KG1 (cell line): ENCODE results near the gene THAP8.

Experiments used
- DNase-seq: peaks from one replicate; lab custom pipeline; 2025; lab: John Stamatoyannopoulos, UW

The THAP8 gene

DNA sequence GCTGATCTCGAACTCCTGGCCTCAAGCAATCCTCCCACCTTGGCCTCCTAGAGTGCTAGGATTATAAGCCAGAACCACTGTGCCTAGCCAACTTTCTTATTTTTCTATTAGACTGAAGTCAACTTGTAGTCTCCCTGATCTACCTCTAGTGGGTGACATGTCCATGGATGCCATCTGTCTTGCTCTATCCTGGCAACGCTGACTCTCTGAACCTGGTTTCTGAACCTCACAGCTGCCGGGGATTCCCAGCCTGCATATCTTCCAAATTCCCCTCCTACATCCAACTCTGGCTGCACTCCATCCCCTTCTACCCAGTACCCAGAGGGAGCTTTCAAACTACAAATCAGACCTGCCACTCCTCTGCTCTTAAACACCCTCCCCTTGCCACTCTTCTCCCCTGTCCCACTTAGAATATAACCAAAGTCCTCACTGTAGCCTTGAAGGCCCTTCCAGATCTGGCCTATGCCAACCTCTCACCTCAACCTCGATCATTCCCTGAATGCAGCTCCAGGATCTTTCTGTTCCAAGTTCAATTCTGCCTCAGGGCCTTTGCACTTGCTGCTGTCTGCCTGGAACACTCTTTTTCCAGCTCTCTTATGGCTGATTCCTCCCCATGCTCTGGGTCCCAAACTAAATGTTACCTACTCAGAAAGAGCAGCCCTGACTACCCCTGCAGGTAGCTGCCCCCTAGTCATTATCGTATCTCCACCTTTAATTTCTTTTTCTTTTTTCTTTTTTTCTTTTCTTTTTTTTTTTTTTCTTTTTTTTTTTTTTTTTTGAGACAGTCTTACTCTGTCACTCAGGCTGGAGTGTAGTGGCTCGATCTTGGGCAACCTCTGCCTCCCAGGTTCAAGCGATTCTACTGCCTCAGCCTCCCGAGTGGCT lies 23.6 kb downstream of the THAP8 start:
- no peak for DNase-seq

DNA sequence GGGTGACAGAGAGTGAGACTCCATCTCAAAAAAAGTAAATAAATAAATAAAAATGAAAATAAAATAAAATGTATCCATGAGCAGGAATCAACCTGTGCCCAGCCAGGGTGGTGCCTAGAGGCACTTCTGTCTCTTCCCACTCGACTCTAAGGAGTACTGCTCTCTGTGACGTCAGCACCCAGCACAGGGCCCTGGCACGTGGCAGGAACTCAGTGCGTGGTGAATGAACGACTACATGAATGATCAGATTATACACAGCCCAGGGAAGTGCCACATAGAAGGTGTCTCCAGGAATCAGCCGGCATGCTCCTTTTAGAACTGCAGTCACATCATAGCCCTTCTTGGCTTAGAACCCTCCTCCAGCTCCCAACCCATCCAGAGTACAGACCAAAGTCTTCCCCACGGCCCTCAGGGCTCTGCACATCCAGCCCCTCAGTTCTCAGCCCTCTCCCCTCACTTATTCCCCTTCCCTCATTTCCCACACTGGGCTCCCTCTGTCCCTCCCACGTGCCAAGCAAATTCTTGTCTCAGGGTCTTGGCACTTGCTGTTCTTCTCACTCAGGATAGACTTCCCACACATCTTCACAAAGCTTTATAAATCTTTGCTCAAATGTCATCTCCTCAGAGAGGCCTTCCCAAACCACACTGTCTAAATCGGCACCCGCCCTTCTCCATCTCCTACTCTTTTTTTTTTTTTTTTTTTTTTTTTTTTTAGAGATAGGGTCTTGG lies 25.6 kb downstream of the THAP8 start:
- no peak for DNase-seq

DNA sequence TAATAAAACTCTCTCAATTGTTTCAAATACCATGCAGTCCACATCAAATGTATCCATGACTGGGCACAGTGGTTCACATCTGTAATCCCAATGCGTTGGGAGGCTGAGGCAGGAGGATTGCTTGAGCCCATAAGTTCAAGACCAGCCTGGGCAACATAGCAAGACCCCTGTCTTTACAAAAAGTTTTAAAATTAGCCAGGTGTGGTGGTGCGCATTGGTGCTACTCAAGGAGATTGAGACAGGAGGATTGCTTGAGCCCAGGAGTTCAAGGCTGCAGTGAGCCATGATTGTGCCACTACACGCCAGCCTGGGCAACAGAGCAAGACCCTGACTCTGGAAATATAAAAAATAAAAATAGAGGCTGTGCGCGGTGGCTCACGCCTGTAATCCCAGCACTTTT lies 26.4 kb downstream of the THAP8 start:
- DNase-seq: no peak

DNA sequence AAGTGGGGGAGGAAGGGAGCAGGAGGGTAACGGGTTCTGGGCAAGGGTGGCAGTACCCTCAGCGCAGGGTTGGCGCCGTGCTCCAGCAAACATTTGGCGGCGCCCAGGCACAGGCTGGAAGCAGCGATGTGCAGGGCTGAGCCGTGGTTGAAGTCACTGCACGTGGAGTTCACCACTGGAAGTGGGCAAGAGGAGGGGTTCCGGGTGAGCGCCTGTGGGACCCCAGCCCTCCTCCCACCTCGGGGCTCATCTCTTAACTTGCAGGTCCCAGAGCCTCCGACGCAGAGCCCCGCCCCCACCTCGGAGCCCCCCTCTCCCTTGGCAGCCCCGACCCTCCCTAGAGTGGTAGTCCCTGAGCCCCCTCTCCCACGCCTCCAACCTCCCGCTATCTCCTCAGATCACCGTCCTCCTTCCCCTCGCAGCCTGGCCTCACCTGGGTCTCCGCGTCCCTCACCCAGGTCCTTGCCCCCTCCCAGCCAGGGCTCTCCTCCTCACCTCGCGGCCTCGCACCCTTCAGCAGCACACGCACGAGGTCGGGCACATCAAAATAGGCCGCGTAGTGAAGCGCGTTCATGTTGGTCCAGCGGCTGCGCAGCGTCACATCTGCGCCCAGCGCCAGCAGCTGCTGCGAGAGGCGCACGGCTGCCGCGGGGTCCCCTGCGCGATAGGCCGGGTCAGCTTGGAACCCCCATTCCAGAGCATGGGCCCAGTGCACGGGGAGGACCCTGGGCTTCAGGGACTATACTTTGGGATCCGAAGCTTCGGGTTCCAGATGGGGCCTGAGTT lies 27.8 kb downstream of the THAP8 start:
- DNase-seq: no peak

DNA sequence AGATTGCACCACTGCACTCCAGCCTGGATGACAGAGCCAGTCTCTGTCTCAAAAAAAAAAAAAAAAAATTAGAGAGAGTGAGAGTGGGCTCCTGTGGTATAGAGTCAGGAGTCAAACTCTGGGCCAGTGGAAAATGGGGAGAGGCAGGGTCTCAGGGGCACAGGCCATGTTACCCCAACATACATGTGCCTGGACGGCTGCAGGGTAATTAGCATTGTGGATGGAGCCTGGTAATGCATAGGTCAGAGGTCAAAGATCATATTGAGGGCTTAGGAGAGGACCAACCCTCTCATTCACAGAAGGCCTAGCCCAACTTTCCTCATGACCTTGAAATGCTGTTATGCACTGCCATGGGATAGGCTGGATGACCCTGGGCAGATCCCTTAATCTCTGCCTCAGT lies 28.5 kb downstream of the THAP8 start:
- no peak for DNase-seq

DNA sequence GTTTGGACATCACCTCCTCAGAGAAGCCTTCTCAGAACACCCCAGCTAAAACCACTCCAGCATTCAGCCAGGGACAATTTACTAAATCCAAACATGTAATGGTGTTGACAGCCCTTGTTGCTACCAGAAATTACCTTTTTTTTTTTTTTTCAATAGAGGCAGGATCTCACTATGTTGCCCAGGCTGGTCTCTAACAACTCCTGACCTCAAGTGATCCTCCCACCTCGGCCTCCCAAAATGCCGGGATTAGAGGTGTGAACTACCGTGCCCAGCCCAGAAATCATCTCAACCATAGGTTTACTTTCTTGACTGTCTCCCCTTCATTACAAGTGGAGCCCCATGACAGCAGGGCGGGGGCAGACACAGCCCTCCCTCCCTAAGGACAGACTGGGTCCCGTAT lies 30.7 kb downstream of the THAP8 start:
- DNase-seq: no peak

DNA sequence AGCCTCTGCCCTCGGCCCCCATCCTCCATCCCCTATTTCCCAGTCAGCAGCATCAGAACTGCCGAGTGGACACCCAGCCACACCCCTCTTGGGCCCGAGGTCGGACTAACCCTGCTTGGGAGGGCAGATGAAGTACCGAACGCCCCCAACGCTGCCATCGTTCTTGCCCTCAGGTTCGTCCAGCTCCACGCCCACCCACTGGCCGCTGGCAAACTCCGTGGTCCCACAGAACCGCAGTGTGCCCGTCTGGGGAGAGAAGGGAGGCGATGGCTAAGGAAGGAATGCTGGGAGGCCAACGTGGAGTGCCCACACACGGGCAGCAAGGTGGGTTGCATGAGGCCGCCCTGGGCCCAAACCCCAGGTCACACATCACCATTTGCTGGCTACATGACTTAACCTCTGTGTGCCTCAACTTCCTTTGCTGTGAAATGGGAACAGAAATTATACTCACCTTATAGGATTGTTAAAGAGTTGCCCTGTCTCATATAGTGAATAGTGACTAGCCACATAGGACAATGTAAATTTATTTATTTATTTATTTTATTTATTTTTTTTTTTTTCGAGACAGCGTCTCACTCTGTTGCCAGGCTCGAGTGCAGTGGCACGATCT lies 34.9 kb downstream of the THAP8 start:
- DNase-seq: no peak

DNA sequence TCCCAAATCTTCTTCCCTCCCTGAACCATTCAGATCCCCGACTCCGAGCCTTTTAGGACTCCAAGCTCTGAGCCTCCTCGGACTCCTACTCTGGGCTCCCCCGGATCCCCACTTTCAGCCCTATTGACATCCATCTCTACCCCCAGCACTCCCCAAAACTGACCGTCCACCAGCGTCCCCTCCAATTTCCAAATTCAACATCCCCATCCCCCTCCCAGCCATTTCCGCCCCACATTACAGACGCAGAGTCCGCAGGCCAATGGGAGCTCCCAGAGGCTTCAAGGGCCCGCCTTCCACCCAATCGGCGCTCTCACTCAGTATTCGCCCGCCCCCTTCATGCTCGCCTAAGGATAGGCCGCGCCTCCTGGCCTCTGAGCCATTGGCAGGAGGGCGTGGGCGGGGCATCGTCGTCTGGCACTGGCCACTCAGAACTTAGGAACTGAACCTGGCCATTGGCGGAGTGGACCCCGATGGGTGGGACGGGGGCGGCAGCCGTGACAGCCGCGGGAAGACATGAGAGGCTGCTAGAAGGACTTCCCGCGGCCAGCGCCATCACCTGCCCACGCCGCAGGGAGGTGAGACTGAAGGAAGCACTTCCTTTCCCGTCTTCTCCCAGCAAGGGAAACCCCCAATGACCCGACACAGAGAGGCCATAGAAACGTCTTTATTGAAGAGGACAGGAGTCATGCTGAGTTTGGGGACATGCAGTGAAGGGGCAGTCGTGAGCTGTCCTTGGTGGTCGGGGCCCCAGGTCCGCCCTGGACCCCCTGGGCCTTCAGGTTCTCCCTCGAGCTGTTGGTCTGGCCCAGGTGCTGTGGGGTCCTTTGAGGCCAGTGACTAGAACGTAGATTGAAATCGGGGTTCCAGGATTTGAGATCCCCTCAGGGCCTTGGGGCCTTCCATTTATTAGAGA lies 39.8 kb downstream of the THAP8 start, which contains the start of gene ALKBH6:
Gene ALKBH6, minus strand, starts transcription at position 202 of the 913 bp plus-strand sequence. CDS start 816 bp downstream, outside the sequence.
- DNase-seq: peak; percentile 93

DNA sequence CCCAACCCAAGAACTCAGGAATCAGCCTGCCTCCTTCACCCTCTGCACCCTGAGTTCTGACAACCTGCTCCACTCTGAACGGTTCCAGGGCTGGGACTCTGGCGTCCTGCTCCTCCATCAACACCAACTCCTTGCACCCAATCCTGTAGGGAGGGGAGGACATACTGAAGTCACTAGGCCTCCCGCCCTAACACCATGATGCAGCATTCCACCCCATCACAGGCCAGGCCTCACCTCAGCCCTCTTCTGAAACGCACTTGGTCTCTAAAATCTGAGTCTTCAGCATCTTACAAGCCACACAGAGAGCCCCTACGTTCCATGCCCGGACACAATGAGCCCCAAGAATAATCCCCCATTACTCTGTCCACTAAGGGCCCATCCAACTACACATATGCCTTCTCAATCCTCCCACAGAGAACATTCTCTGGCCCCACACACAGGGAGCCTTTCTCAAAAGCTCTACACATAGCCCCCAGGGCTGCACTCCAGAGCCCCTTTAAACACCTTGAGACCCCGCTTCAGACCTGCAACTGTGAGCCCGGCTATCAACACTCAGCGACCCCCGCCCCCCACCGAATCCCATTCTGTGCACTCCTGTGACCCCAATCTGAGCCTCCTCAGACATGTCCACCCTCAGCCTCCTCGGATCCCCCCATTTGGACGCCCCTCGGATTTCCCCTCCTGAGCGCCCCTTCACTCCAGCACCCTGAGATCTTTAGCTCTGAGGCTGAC lies 40.6 kb downstream of the THAP8 start:
- DNase-seq: no peak

DNA sequence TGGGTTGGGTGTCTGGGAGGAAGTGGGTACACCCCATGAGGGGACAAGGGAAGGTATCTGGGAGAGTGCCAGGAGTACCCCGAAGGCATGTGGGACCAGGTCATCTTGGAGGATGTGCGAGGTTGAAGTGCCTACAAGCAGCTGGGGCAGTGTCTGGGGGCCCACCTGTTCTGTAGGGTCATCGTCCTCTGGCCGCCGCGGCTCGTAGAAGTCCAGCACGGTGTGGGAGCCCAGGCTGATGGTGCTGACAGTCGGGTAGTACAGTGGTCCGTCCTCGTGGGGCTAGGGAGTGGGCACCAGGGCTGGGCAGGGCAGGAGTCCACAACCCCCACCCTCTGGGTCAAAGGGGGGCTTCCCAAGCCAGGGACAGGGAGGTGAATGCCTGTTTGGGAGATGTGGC lies 43.7 kb downstream of the THAP8 start:
- no peak for DNase-seq

DNA sequence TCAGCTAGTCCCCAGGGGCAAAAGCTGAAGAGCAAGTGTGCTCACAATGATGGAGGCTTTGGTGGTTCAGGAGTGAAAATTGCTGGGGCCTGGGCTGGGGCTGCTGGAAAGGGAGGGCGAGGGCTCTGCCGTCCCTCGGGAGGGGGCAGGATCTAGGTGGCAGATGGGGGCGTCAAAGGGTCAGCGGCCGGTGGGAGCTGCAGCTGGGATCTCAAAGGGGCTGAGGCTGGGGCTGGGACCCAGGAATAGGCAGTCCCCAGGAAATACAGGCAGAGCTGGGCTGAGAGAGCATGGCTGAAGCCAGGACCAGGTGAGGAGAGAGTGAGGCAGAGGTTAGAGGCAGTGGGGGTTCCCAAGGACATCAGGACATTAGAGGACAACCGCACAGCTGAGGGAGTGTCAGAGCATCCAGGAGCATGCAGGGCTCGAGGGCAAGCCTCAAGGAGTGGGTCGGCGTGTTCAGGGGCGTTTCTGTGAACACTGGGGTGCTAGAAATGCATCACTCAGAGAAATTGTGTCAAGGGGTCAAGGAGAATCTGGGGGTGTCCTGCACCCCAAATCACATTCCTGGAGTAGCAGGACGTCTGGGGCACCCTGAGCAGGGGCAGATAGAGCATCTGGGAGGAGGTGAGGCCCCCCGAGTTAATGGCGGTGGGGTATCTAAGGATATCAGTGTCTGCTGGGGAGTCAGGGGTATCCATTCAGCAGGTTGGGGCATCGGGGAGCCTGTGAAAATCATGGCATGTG lies 44.3 kb downstream of the THAP8 start:
- no peak for DNase-seq

DNA sequence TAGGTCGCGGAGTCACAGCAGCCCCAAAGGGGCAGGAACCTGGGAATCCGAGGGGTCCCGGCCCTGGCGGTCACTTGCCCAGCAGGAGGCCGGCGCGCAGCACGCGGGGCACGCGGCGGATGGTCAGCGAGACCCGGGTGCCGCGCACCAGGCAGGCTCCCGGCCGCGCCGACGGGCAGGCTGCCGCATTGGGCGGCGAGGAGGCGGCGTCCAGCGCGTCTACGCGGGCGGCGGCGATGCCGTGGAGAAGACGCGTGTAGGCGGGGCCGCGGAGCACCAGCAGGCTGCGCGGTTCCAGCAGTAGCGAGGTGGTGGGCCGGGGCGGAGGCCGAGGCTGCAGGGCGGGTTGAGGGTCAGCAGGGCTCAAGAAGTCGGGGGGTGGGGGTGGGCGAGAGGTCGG lies 44.9 kb downstream of the THAP8 start:
- no peak for DNase-seq

DNA sequence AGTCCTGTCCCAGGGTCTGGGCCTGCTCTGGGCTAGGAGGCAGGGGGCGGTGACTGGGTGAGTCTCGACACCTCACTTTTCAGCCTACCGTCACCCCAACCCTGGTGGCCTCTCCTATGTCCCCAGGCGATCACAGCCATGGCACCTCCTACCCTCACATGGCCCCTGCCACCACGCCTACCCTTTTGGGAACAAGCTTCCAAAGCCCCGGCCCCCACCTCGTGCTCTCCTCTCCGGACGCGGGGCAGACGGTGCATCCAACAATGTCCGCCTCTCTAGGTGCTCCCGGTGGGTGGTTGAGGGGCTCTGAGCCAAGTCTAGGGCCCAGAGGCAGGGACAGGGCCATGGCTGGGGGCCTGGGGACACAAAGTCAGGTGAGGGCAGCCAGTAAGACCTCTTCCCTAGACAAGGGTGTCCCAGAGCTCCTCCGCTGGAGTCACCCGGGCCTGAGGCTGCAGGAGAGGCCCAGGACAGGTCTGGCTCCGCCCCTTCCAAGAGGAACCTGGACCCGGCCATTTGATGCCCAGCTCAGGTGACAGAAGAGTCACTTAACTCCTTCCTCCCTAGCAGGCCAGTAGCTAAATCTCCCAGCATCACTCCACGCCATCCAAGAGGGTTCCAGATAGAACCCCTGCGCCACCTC lies 45.6 kb downstream of the THAP8 start, which contains the start of gene SYNE4:
Gene SYNE4, minus strand, starts transcription at position 478 of the 643 bp plus-strand sequence. Its CDS starts 132 bp downstream, at position 346.
- DNase-seq: no peak

DNA sequence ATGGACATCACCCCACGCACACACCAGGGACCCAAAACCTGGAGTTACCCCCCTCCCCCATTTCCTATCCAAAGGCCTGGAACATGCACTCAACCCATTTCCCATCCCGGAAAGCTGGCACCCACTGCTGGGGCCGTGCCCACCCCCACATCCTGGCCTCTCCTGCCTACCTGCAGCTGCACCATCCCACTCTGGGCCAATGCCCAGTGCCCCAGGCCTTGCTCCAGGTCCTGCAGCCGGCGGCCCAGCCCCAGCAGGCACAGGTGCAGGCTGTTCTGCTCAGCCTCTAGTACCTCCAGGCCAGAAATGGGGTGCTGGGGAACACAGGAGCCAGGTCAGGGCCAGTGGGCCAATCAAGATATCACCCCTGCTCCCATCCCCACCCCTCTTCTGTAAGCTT lies 47.1 kb downstream of the THAP8 start:
- DNase-seq: no peak

DNA sequence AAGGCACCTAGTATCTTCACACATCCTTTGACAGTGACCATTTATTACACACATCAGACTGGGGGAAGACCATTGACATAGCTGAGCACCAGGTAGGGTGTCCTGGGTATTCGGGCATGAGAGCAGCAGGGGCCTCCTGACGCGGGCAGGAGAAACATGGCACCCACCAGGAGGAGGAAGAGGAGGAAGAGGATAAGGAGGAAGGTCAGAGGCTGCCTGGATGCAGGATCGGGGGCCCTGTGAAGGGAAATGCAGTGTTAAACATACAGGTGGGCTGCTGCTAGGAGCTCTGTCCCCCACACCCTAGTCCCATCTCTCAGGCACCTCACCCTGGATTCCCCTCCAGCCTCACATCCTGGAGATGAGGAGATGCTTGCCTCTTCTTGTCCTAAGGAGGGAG lies 50.8 kb downstream of the THAP8 start:
- DNase-seq: no peak

DNA sequence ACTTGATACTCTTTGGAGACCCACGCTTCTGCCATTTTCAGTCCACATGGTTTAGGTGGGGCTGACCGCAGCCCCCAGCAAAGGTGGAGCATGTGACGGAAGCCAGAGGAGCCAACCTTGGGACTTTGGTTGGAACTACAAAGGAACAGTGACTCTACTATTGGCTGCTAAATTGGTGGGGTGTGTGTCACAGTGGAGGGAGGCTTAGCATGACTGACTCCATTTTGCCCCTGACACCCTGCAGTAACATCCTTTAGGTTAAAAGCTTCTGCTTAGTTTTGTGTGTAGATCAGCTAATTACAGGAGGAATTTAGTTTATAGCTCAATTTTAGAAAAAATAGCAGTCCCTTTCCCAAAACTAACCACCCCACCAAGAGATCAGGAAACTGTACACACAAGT lies 52.5 kb downstream of the THAP8 start:
- no peak for DNase-seq

DNA sequence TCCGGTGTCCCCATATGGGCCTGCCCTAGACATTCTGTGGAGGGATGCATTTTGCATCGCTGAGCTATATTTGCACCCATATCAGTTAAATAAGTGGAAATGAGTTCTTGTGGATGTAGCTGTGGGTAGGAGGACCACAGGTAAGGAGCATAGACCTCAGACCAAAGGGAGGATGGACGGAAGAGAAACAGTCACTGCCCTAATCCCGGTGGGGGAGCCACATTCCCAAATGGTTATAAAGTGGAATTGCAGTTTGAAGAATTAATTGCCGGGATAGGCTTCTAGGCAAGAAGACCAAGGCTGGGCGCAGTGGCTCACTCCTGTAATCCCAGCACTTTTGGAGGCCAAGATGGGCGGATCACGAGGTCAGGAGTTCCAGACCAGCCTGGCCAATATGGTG lies 57.3 kb downstream of the THAP8 start:
- no peak for DNase-seq

DNA sequence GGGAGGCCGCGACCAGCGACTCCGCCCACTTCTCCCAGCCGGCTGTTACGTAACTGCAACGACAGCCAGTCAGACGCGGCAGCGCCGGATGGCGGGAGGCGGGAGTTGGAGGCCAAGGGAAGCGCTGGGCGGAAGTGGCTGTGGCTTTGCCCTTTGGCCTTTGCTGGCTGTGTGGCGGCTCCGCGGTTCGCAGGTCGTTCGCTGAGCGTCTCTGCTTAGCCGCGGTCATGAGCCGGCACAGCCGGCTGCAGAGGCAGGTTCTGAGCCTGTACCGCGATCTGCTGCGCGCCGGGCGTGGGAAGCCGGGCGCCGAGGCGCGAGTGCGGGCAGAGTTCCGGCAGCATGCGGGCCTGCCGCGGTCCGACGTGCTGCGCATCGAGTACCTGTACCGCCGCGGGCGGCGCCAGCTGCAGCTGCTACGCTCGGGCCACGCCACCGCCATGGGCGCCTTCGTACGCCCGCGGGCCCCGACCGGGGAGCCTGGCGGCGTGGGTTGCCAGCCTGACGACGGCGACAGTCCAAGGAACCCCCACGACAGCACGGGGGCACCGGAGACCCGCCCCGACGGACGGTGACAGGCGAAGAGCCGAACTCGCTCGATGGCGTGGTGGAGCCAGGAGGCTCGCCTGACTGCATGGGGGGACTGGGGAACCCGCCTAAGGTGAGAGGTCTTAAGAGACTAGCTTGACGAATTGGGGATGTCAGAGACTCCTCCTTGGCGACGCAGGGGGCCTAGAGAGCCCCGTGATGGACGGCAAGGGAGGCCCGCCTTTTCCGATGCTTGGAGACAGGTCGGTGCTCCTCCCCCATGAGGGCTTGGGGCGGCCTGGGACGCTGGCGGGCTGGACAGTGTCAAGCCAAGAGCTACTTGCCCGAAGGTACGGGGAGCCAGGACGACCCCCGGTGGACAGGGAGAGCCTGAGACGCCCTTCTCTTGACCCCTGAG lies 58.8 kb downstream of the THAP8 start, which contains the start of gene SDHAF1:
Gene SDHAF1, plus strand, starts transcription at position 141 of the 946 bp plus-strand sequence. Its CDS starts 87 bp downstream, at position 228.
- peak; percentile 84 for DNase-seq
